K562 (cell line): ENCODE data around the gene COPS6. TPM values are rescaled to one million over a fixed set of nuclear protein-coding genes. Genes with fewer than 3 reads are reported as not detected.
A peak's percentile ranks its signal among the peaks of the same experiment; 100 is the strongest.

Experiments
- BCOR ChIP-seq: fragments of 450-650 bp; IDR thresholded peaks from 2 replicates; pipeline ENCODE4 v1.6.1; 2016
- BHLHE40 ChIP-seq: IDR thresholded peaks from 2 replicates; pipeline ENCODE4 v1.6.1; 2011; ENCODE audit warnings: low read length, improper control_type of control experiment
- CREB1 ChIP-seq, 2 experiments: sonication (generic) in 1 of 2; formaldehyde crosslinking in 1 of 2; IDR thresholded peaks; 2 replicates each; pipeline versions ENCODE4 v1.6.1 to v1.8.0; 2012 to 2022; ENCODE audit warnings: inconsistent platforms in 1 of 2, mild to moderate bottlenecking in 1 of 2, missing genetic modification reagents in 1 of 2, moderate library complexity in 1 of 2
- CXXC5 ChIP-seq: fragments of 250-450 bp; sonication (Bioruptor Pico); IDR thresholded peaks from 2 replicates; pipeline ENCODE4 v1.8.0; 2022; ENCODE audit warnings: inconsistent platforms, mild to moderate bottlenecking, moderate library complexity
- DPF2 ChIP-seq: fragments of 450-650 bp; IDR thresholded peaks from 2 replicates; pipeline ENCODE4 v1.6.1; 2016
- ESRRA ChIP-seq: fragments of 450-650 bp; IDR thresholded peaks from 2 replicates; pipeline ENCODE4 v1.6.1; 2014; ENCODE audit warnings: low read depth, mild to moderate bottlenecking, moderate library complexity, borderline replicate concordance
- FUS ChIP-seq: fragments of 200-400 bp; formaldehyde crosslinking; optimal IDR thresholded peaks from 2 replicates; pipeline ENCODE3; 2017; ENCODE audit warnings: low read depth, low read length
- GTF2E2 ChIP-seq: fragments of 200-800 bp; sonication (Bioruptor generic); IDR thresholded peaks from 2 replicates; pipeline ENCODE4 v1.6.1; 2016; ENCODE audit warnings: missing genetic modification characterization, missing compliant biosample characterization
- KDM5B ChIP-seq: fragments of 200-600 bp; sonication (generic); IDR thresholded peaks from 2 replicates; pipeline ENCODE4 v1.6.1; 2012; ENCODE audit warnings: low read depth, mild to moderate bottlenecking, moderate library complexity, low read length, control low read depth, inconsistent platforms; ENCODE audit not compliant: insufficient replicate concordance
- KLF16 ChIP-seq: IDR thresholded peaks from 2 replicates; pipeline ENCODE4 v1.6.1; 2016; ENCODE audit warnings: antibody characterized with exemption
- MBD2 ChIP-seq: sonication (generic); IDR thresholded peaks from 2 replicates; pipeline ENCODE4 v1.6.1; 2016; ENCODE audit warnings: low read depth, borderline replicate concordance
- RBM34 ChIP-seq: fragments of 200-400 bp; formaldehyde crosslinking; IDR thresholded peaks from 2 replicates; pipeline ENCODE4 v1.6.1; 2018; ENCODE audit warnings: low read length, borderline replicate concordance; ENCODE audit not compliant: insufficient read depth
- SMAD3 ChIP-seq: fragments of 450-650 bp; formaldehyde crosslinking; conservative IDR thresholded peaks from 2 replicates; pipeline ENCODE4 v1.4.0; 2020; ENCODE audit warnings: mild to moderate bottlenecking
- TSC22D4 ChIP-seq: fragments of 450-650 bp; IDR thresholded peaks from 2 replicates; pipeline ENCODE4 v1.6.1; 2016; ENCODE audit warnings: missing genetic modification characterization, missing biosample characterization, control low read depth
- U2AF2 ChIP-seq: fragments of 200-400 bp; formaldehyde crosslinking; optimal IDR thresholded peaks from 2 replicates; pipeline ENCODE3; 2017; ENCODE audit warnings: low read depth, mild to moderate bottlenecking, low read length
- ZNF3 ChIP-seq: fragments of 250-450 bp; sonication (Bioruptor Pico); IDR thresholded peaks from 2 replicates; pipeline ENCODE4 v1.5.0; 2021; ENCODE audit warnings: mild to moderate bottlenecking, moderate library complexity
- ZNF436 ChIP-seq: fragments of 250-450, 450-650 bp; sonication (Bioruptor Pico); formaldehyde crosslinking; IDR thresholded peaks from 2 replicates; pipeline ENCODE4 v1.7.0; 2020; ENCODE audit warnings: mild to moderate bottlenecking
- ZNF699 ChIP-seq: fragments of 250-450 bp; sonication (Bioruptor Pico); IDR thresholded peaks from 2 replicates; pipeline ENCODE4 v1.8.0; 2021; ENCODE audit warnings: mild to moderate bottlenecking, moderate library complexity; ENCODE audit not compliant: insufficient replicate concordance
- polyA plus RNA-seq, 8 experiments: library from polyadenylated mRNA; depleted of rRNA in 4 of 8; stranded (reverse) in 5 of 8; unstranded in 3 of 8; fragments of >200 nt; fragmentation: Nextera tagmentation in 2 of 8; fragmentation: Illumina TruSeq in 1 of 8; extraction: Ambion mirVana in 2 of 8; extraction: Trizol in 1 of 8; gene quantifications; 2 replicates each; pipeline versions ENCODE4 v1.2.1 to v1.2.3, GENCODE V29; 2011 to 2014; ENCODE audit warnings: inconsistent platforms in 1 of 8, missing spikeins in 1 of 8
- total RNA-seq, 7 experiments: library from RNA; depleted of rRNA in 6 of 7; stranded (reverse); fragments of >200 nt in 6 of 7; fragmentation: Illumina TruSeq in 2 of 7; extraction: Trizol in 2 of 7; gene quantifications; 2 replicates each; pipeline versions ENCODE4 v1.2.1 to v1.2.3, GENCODE V29; 2011 to 2021; ENCODE audit warnings: low replicate concordance in 1 of 7
- TF ChIP-seq, protein P1 (sequence below): fragments of 450-650 bp; formaldehyde crosslinking; IDR thresholded peaks from 2 replicates; pipeline ENCODE4 v1.4.0; 2020; ENCODE audit warnings: mild to moderate bottlenecking, moderate library complexity
- TF ChIP-seq, protein P2 (sequence below): sonication (generic); IDR thresholded peaks from 2 replicates; pipeline ENCODE4 v1.6.1; 2016
- TF ChIP-seq, protein P3 (sequence below): fragments of 450-650 bp; IDR thresholded peaks from 2 replicates; pipeline ENCODE4 v1.7.0; 2016; ENCODE audit warnings: borderline replicate concordance
- TF ChIP-seq, protein P4 (sequence below): fragments of 250-450 bp; sonication (Bioruptor Pico); IDR thresholded peaks from 2 replicates; pipeline ENCODE4 v1.6.1; 2021; ENCODE audit warnings: mild to moderate bottlenecking

COPS6 gene
- total and polyA plus RNA-seq, 9 of the 15 experiments (the other 6 are each of a cell fraction or from before 2014, with no cell fraction given): 63.0 to 331 (median 168) TPM

DNA sequence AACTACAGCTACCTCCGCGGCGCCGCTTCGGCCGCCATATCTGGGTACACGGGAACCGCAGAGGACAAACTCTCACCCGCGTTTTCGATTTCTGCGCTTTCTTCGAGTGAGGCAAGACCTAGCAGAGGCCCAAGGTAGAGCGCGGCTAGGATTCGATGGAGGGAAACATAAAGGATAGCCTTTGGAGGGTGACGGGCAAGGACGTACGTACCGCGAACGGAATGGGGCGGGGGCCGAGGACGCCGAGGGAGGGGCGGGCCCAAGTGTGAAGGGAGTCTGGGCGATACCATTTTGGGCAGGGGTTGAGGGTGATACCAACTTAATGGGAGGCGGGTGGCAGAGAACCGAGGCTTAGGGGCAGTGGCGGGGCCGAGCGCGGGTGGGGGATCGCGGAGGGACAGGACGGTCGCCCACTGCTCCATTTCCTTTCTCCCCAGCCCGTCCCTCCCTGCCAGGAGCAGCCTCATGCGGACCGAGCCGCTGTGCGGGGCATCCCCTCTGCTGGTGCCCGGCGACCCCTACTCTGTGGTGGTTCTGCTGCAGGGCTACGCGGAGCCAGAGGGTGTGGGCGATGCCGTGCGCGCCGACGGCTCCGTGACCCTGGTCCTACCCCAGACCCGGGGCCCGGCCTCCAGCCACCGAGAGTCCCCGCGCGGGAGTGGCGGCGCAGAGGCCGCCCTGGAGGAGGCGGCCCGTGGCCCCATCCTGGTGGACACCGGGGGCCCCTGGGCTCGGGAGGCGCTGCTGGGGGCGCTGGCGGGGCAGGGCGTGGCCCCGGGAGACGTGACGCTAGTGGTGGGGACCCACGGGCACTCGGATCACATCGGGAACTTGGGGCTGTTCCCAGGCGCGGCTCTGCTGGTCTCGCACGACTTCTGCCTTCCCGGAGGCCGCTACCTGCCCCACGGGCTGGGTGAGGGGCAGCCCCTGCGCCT lies 38.4 kb downstream of the COPS6 start, which contains the start of gene MBLAC1 (continued):
- TF ChIP-seq, protein P1, sequence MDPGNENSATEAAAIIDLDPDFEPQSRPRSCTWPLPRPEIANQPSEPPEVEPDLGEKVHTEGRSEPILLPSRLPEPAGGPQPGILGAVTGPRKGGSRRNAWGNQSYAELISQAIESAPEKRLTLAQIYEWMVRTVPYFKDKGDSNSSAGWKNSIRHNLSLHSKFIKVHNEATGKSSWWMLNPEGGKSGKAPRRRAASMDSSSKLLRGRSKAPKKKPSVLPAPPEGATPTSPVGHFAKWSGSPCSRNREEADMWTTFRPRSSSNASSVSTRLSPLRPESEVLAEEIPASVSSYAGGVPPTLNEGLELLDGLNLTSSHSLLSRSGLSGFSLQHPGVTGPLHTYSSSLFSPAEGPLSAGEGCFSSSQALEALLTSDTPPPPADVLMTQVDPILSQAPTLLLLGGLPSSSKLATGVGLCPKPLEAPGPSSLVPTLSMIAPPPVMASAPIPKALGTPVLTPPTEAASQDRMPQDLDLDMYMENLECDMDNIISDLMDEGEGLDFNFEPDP: peak; percentile 12; the same call in 1 of the 2 replicates
- TF ChIP-seq, protein P2, sequence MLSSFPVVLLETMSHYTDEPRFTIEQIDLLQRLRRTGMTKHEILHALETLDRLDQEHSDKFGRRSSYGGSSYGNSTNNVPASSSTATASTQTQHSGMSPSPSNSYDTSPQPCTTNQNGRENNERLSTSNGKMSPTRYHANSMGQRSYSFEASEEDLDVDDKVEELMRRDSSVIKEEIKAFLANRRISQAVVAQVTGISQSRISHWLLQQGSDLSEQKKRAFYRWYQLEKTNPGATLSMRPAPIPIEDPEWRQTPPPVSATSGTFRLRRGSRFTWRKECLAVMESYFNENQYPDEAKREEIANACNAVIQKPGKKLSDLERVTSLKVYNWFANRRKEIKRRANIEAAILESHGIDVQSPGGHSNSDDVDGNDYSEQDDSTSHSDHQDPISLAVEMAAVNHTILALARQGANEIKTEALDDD: no peak
- peak; percentile 67 for TF ChIP-seq FUS
- TF ChIP-seq U2AF2: no peak
- TF ChIP-seq SMAD3 (CRISPR knock-in tag): peak; percentile 72
- TF ChIP-seq, protein P3, sequence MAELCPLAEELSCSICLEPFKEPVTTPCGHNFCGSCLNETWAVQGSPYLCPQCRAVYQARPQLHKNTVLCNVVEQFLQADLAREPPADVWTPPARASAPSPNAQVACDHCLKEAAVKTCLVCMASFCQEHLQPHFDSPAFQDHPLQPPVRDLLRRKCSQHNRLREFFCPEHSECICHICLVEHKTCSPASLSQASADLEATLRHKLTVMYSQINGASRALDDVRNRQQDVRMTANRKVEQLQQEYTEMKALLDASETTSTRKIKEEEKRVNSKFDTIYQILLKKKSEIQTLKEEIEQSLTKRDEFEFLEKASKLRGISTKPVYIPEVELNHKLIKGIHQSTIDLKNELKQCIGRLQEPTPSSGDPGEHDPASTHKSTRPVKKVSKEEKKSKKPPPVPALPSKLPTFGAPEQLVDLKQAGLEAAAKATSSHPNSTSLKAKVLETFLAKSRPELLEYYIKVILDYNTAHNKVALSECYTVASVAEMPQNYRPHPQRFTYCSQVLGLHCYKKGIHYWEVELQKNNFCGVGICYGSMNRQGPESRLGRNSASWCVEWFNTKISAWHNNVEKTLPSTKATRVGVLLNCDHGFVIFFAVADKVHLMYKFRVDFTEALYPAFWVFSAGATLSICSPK: no peak
- no peak for TF ChIP-seq TSC22D4 (tag)
- peak; percentile 66; the same call in 1 of the 2 replicates for TF ChIP-seq ZNF436 (CRISPR knock-in tag)
- TF ChIP-seq RBM34: no peak
- TF ChIP-seq BHLHE40: peak; percentile 92
- TF ChIP-seq ZNF699 (CRISPR knock-in tag): no peak
- peak; percentile 54 for TF ChIP-seq DPF2
- TF ChIP-seq KDM5B: peak; percentile 77
- TF ChIP-seq KLF16: no peak
- TF ChIP-seq GTF2E2 (tag): 0 out of 2 replicates have a peak, but pooled peaks have one; percentile 67
- peak; percentile 7; the same call in 1 of the 2 replicates for TF ChIP-seq BCOR
- no peak for TF ChIP-seq ZNF3 (CRISPR knock-in tag)
- TF ChIP-seq ESRRA: peak; percentile 71; the same call in 1 of the 2 replicates
- TF ChIP-seq, protein P4, sequence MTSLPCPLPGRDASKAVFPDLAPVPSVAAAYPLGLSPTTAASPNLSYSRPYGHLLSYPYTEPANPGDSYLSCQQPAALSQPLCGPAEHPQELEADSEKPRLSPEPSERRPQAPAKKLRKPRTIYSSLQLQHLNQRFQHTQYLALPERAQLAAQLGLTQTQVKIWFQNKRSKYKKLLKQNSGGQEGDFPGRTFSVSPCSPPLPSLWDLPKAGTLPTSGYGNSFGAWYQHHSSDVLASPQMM: no peak
- no peak; the same call in 1 of the 2 replicates for TF ChIP-seq CREB1 (IDR thresholded peaks at IDR 0.05)
- peak; percentile 41 for TF ChIP-seq CREB1 (CRISPR knock-in tag; IDR thresholded peaks at IDR 0.05)
- TF ChIP-seq MBD2: peak; percentile 98
- peak; percentile 87 for TF ChIP-seq CXXC5 (CRISPR knock-in tag)
